Endothelial cell of umbilical vein (primary cell): ENCODE results near the gene PSME4. TPM values are rescaled to one million over a fixed set of nuclear protein-coding genes. Genes with fewer than 3 reads are reported as not detected.

Source experiments
- BruUV-seq: library from RNA; stranded (reverse); fragments of 400-500 nt; replicated peaks from 2 replicates; lab custom pipeline; 2021; lab: Mats Ljungman, UMichigan
- CTCF ChIA-PET: fragments of 300-600, 350-600 bp; sonication (Branson Sonifier 250); formaldehyde crosslinking; loops from one replicate; lab custom pipeline; 2021; ENCODE audit warnings: antibody characterized with exemption, inconsistent platforms; lab: Charles Lee
- POLR2A ChIA-PET: fragments of 300-600, 350-600 bp; sonication (Branson Sonifier 250); formaldehyde crosslinking; loops from one replicate; lab custom pipeline; 2021; ENCODE audit warnings: antibody characterized with exemption, inconsistent platforms; lab: Charles Lee
- DNase-seq: peaks from one replicate; pipeline ENCODE4 v3.0.0-alpha.2; 2011; ENCODE audit warnings: low read depth, low spot score
- FAIRE-seq: peaks from 2 replicates; lab custom pipeline; 2011; peaks lifted over from hg19 to GRCh38; lab: Jason Lieb, UNC
- H2AFZ ChIP-seq: 2 replicates; pipeline ENCODE4 v1.6.0; 2012; ENCODE audit warnings: low read depth, low read length, control low read depth, inconsistent platforms
- H3K27ac ChIP-seq: 2 replicates; pipeline ENCODE4 v1.5.1; 2011; ENCODE audit warnings: low read depth, mild to moderate bottlenecking, control low read depth, low read length, moderate library complexity; ENCODE audit not compliant: insufficient read depth
- H3K27me3 ChIP-seq, 2 experiments: 2 replicates each; pipeline versions ENCODE4 v1.6.0 to v1.6.1; 2011; ENCODE audit warnings: low read length in 2 of 2, mixed read lengths in 1 of 2; ENCODE audit not compliant: control insufficient read depth in 2 of 2, insufficient read depth in 2 of 2
- H3K36me3 ChIP-seq, 2 experiments: 2 replicates in 1 of 2; 3 replicates in 1 of 2; pipeline ENCODE4 v1.5.1; 2011; ENCODE audit warnings: low read length in 2 of 2, mild to moderate bottlenecking in 1 of 2, moderate library complexity in 1 of 2; ENCODE audit not compliant: control insufficient read depth in 2 of 2, insufficient read depth in 2 of 2; ENCODE audit errors: extremely low read depth in 1 of 2
- H3K4me1 ChIP-seq: 3 replicates; pipeline ENCODE4 v1.5.1; 2011; ENCODE audit warnings: mild to moderate bottlenecking, low read length; ENCODE audit not compliant: control insufficient read depth, insufficient read depth; ENCODE audit errors: extremely low read depth
- H3K4me2 ChIP-seq: 2 replicates; pipeline ENCODE4 v1.6.1; 2011; ENCODE audit warnings: low read length, control low read depth, mixed read lengths; ENCODE audit not compliant: insufficient read depth
- H3K4me3 ChIP-seq, 3 experiments: fragments of 200-600 bp in 1 of 3; sonication (generic), shearing (Covaris generic) in 1 of 3; replicated peaks in 1 of 3; 2 replicates each; pipeline ENCODE4 v1.5.1; 2011 to 2016; ENCODE audit warnings: control low read depth in 3 of 3, low read length in 3 of 3, mild to moderate bottlenecking in 2 of 3, inconsistent platforms in 1 of 3, low read depth in 1 of 3, moderate library complexity in 1 of 3; ENCODE audit not compliant: insufficient read depth in 1 of 3
- H3K79me2 ChIP-seq: 2 replicates; pipeline ENCODE4 v1.6.0; 2012; ENCODE audit warnings: low read length, inconsistent platforms; ENCODE audit not compliant: control insufficient read depth, insufficient read depth
- H3K9ac ChIP-seq: replicated peaks from 2 replicates; pipeline ENCODE3; 2011; ENCODE audit warnings: low read length, control low read depth; ENCODE audit not compliant: insufficient read depth; ENCODE audit errors: extremely low read depth
- H3K9me1 ChIP-seq: replicated peaks from 3 replicates; pipeline ENCODE4 v1.6.0; 2011; ENCODE audit warnings: mild to moderate bottlenecking, low read length; ENCODE audit not compliant: control insufficient read depth, insufficient read depth; ENCODE audit errors: extremely low read depth
- H3K9me3 ChIP-seq: replicated peaks from 2 replicates; pipeline ENCODE4 v1.5.1; 2012; ENCODE audit warnings: low read length, inconsistent platforms; ENCODE audit not compliant: control insufficient read depth, insufficient read depth
- H4K20me1 ChIP-seq: replicated peaks from 2 replicates; pipeline ENCODE3; 2011; ENCODE audit warnings: mild to moderate bottlenecking, low read length; ENCODE audit not compliant: control insufficient read depth, insufficient read depth; ENCODE audit errors: extremely low read depth
- CTCF ChIP-seq, 2 donors: IDR thresholded peaks; 1 replicate in 1 of 2; 2 replicates in 1 of 2; pipeline ENCODE4 v1.5.1; 2011; ENCODE audit warnings: low read length in 2 of 2, mild to moderate bottlenecking in 2 of 2, moderate library complexity in 2 of 2, control low read depth in 1 of 2, inconsistent platforms in 1 of 2, low read depth in 1 of 2; ENCODE audit not compliant: insufficient read depth in 1 of 2; ENCODE audit errors: extremely low read depth in 1 of 2
- EZH2 ChIP-seq: IDR thresholded peaks from 2 replicates; pipeline ENCODE4 v1.6.1; 2012; ENCODE audit warnings: borderline replicate concordance, low read depth, mild to moderate bottlenecking, moderate library complexity, low read length, inconsistent platforms; ENCODE audit not compliant: severe bottlenecking
- FOS ChIP-seq: IDR thresholded peaks from 2 replicates; pipeline ENCODE4 v1.6.1; 2011; ENCODE audit warnings: mild to moderate bottlenecking, low read length, moderate library complexity, borderline replicate concordance; ENCODE audit not compliant: insufficient read depth
- GATA2 ChIP-seq: IDR thresholded peaks from 2 replicates; pipeline ENCODE4 v1.7.0; 2011; ENCODE audit warnings: low read depth, mild to moderate bottlenecking, moderate library complexity, mixed read lengths, low read length; ENCODE audit not compliant: insufficient read length, insufficient read depth
- JUN ChIP-seq: IDR thresholded peaks from 2 replicates; pipeline ENCODE4 v1.6.1; 2011; ENCODE audit warnings: borderline replicate concordance, low read depth; ENCODE audit not compliant: insufficient read length, insufficient read depth
- MAX ChIP-seq: IDR thresholded peaks from 2 replicates; pipeline ENCODE4 v1.6.1; 2011; ENCODE audit not compliant: insufficient read depth, insufficient read length
- MYC ChIP-seq: IDR thresholded peaks from one replicate; pipeline ENCODE4 v1.6.1; 2011; ENCODE audit warnings: mild to moderate bottlenecking, low read depth, low read length
- POLR2A ChIP-seq: IDR thresholded peaks from 2 replicates; pipeline ENCODE4 v1.6.1; 2012; ENCODE audit warnings: low read depth, mild to moderate bottlenecking, control low read depth, low read length
- POLR2AphosphoS5 ChIP-seq: IDR thresholded peaks from 2 replicates; pipeline ENCODE4 v1.6.1; 2012; ENCODE audit warnings: low read depth, mild to moderate bottlenecking, control low read depth, low read length, moderate library complexity; ENCODE audit not compliant: insufficient read depth
- dilution Hi-C: fragments of 300-500 bp; cut with MboI; formaldehyde crosslinking; loops from one replicate; pipeline ENCODE4 v1.15.0; 2019; ENCODE audit warnings: low sequenced_read_pairs; ENCODE audit not compliant: extremely low pct_ligation_motif_present
- intact Hi-C: fragments of 100-400 bp; cut with micrococcal nuclease; formaldehyde crosslinking; loops from one replicate; pipeline ENCODE4 v1.10.0; 2022
- polyA plus RNA-seq, 4 experiments: library from polyadenylated mRNA; depleted of rRNA in 3 of 4; stranded (reverse) in 3 of 4; unstranded in 1 of 4; fragments of >200 nt; gene quantifications; 2 replicates each; pipeline versions ENCODE4 v1.2.1 to v1.2.3, GENCODE V29; 2011 to 2012; ENCODE audit warnings: missing spikeins in 1 of 4
- total RNA-seq: library from RNA; stranded (reverse); gene quantifications from 2 replicates; pipeline ENCODE4 v1.2.3, GENCODE V29; 2021

PSME4 gene
- total and polyA plus RNA-seq, 2 donors (not counting 3 experiments of a cell fraction or from before 2014, with no cell fraction given): 24.7 to 82.6 TPM

GRCh38 chr2:53820048-53820447, 150.7 kb downstream of the PSME4 start:
- H2AFZ ChIP-seq: no peak overlapping the region
- no TSS peak for BruUV-seq
- H3K4me2 ChIP-seq: no peak overlapping the region
- H3K4me3 ChIP-seq: no peak overlapping the region
- FAIRE-seq: no peak
- no peaks in the 10 kb centered on the region for H3K4me1 ChIP-seq
- CTCF ChIA-PET: no interaction called here
- no peaks in the 10 kb centered on the region for H3K27me3 ChIP-seq
- no peaks in the 10 kb centered on the region for H3K79me2 ChIP-seq
- intact Hi-C loops (no loop called here), dilution Hi-C loops (no loop called here)
- no peaks in the 10 kb centered on the region for H3K9me3 ChIP-seq
- H4K20me1 ChIP-seq: no peaks in the 10 kb centered on the region
- POLR2A ChIA-PET: no interaction called here
- no peak for TF ChIP-seq EZH2
- TF ChIP-seq MAX: no peak
- TF ChIP-seq GATA2: no peak
- no peak for TF ChIP-seq CTCF (IDR thresholded peaks at IDR 0.05; ENCODE audit: extremely low read depth in 1 of 2, insufficient read depth in 1 of 2, low read depth in 1 of 2, low read length in 2 of 2)
- TF ChIP-seq MYC: no peak
- TF ChIP-seq POLR2AphosphoS5: no peak
- TF ChIP-seq FOS: no peak
- TF ChIP-seq POLR2A: no peak
- no peak for TF ChIP-seq JUN
- H3K9ac ChIP-seq: no peak overlapping the region
- no peak overlapping the region for H3K27ac ChIP-seq
- no peak for DNase-seq
- peaks cover 7% of the 10 kb centered on the region in 2 experiments for H3K36me3 ChIP-seq
- H3K9me1 ChIP-seq: no peaks in the 10 kb centered on the region
